ENCODE data around the gene DOCK7.

DNA sequence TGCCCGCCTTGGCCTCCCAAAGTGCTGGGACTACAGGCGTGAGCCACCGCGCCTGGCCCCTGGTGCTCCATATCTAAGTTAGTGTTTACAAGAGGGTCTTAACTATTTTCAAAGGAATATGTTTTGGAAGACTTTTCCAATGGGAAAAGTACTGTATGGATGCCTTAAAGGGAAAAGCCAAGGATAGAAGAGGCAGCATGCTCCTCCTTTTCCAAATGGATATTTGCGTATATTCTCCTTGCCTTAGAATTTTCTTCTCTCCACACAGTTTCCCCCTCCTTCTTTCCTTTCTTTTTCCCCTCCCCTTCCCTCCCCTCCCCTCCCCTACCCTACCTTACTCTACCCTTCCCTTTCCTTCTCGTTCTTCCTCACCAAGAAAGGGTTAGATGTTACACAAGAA, 29.3 kb upstream of the DOCK7 start:
- no peak for TF ChIP-seq POLR2AphosphoS5 (IDR thresholded peaks at IDR 0.05; ENCODE audit: low read depth, low read length)
- TF ChIP-seq, protein P1, sequence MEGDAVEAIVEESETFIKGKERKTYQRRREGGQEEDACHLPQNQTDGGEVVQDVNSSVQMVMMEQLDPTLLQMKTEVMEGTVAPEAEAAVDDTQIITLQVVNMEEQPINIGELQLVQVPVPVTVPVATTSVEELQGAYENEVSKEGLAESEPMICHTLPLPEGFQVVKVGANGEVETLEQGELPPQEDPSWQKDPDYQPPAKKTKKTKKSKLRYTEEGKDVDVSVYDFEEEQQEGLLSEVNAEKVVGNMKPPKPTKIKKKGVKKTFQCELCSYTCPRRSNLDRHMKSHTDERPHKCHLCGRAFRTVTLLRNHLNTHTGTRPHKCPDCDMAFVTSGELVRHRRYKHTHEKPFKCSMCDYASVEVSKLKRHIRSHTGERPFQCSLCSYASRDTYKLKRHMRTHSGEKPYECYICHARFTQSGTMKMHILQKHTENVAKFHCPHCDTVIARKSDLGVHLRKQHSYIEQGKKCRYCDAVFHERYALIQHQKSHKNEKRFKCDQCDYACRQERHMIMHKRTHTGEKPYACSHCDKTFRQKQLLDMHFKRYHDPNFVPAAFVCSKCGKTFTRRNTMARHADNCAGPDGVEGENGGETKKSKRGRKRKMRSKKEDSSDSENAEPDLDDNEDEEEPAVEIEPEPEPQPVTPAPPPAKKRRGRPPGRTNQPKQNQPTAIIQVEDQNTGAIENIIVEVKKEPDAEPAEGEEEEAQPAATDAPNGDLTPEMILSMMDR (IDR thresholded peaks at IDR 0.05), result no peak

Data from SK-N-SH (cell line).